NCI-H2227 (cell line): ENCODE results near the gene HPCAL4.

Experiments used
- DNase-seq: peaks from one replicate; lab custom pipeline; 2025; ENCODE audit not compliant: unreplicated experiment; lab: John Stamatoyannopoulos, UW

The HPCAL4 gene

DNA sequence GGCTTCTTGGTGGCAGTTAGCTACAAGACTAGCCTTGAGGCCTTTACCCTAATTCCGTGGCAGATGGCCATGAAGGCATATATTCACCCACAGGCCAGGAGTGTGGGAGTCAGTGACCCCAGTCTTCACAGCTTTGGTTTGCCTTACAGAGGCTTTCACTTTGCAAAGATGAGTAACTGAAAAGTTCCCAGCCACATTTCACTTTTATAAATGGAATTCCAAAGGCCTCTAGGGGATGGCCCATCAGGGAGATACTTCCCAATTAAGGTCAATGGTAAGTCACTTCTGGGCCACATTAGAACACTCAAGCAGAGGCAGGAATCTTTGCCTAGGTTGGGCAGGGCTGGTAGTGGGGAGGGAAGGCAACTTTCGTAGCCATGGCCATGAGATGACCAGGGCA, 38.7 kb downstream of the HPCAL4 start:
- no peak for DNase-seq

DNA sequence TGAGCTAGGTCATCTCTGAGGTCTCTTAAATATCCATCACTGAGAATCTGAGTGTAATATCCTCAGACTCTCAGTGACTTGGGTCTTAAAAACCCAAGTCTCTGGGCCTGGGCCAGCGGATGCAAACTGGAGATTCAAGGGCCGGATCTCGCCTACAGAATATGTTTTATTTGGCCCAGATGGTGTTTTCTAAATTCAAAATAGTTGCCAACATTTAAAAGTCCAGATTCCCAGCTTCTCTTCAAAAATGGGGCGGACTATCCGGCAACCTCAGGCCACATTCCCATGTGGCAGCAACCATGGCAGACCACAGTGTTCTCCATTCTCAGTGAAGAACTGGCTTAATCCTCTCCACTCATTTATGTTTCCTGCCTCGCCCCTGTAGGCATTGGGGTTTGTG, 39.1 kb downstream of the HPCAL4 start:
- DNase-seq, result no peak

- no peak for DNase-seq
Measured at GRCh38 chr1:39650431-39650830, 40.8 kb downstream of the HPCAL4 start.

DNA sequence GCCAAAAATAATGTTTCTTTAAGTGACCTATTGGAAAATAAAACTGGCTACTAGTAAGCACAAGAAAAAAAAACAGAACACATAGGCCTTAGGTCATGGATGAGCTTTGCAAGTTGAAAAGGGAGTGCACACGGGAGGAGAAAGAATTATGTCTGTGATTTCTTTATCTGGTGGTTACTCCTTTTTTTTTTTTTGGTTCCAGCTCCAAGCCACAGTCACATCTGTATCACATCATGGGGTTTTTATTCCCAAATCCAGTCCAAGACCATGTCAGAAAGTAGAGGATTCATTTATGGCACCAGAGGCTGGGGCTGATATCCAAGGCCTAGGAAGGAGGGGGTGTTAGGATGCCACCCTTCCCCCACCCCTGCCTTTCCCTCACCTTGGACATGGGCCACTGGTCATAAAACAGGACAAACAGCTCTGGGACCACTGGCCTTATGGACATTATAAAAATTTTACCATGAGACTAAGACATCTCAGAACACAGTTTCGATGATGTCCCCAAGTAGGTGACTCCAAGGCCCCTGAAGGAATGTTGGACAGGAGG, 41.5 kb downstream of the HPCAL4 start:
- no peak for DNase-seq

DNA sequence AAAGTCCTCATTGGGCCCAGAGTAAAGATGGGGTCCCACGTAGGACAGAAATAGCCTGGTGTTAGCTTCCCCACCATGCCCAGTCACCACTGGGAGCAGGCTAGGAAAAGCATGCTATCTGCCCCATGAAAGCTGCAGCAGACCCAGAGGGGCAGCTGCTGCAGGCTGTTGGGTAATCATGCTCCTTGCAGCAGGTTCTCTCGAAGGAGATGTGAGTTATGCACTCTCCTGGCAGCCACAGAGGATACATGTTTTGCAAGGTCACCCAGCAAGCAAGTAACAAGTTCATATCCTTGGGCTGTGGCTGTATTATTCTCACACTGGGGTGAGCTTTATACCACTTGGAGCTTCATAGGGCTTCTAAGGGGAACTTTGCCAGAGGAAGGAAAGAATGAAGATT, 42.7 kb downstream of the HPCAL4 start:
- DNase-seq, result no peak

DNA sequence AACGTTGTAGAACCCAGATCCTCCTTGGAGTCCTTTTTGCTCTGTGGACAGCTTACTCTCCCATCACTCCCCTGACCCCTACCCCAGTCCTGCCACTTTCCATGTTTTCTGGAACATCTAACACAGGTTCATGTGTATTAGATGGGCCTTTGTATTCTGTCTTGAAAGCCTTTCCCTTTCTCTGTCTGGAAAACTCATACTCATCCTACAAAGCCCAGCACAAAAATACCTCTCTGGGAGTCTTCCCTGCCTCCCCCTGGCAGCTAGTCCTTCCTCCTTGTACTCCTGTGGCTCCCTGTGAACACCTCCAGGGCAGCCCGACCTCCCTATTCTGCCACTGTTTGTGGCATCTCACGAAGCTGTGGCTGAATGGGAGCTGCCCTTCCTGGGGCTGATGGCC, 44.0 kb downstream of the HPCAL4 start:
- DNase-seq, result no peak

DNA sequence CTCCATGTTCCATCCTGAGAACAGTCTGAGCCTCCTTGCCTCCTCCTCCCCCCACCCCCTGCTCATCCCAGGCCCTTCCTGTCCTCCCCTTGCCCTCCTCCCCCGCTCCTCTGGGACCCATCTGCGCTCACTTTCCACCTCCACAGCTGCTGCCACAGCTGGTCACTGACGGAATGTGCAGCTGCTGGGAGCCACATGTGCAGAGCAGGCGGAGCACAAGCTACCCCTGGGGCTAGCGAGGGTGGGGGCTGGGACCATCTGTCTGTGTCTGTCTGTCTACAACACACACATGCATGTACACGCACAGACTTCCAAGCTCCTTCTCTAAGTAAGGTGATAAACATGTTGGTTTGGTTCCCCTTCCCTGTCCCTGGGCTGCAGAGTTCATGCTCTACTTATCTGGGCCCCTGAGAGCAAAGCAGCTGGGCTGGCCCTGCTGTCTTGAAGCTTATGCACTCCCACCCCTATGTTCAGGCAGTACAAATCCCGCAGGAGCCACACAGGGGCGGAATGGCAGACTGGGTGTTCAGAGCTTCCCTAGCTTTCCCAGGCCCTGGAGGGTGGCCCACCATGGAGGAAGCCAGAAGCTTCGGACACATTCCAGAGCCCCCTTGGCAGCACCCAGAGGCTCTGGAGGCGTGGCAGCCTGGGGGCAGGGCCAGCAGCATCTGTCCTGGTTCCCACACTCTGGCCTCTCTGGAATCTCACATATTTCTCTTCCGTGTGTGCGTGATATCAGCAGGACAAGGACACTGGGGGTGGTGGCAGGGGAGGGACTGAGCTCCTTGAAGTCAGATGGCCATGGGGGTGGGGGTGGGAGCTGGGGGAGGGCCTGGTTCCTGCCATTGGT, 44.8 kb downstream of the HPCAL4 start:
- peak; percentile 51 for DNase-seq

GRCh38 chr1:39645411-39646043, 45.7 kb downstream of the HPCAL4 start:
- DNase-seq, result no peak

GRCh38 chr1:39643705-39644104, 47.5 kb downstream of the HPCAL4 start:
- DNase-seq, result no peak

GRCh38 chr1:39642796-39643195, 48.4 kb downstream of the HPCAL4 start:
- DNase-seq, result no peak

- peak; percentile 81 for DNase-seq
Measured at GRCh38 chr1:39640861-39641260, 50.4 kb downstream of the HPCAL4 start.

- DNase-seq, result peak; percentile 69
Measured at GRCh38 chr1:39639305-39640130, 51.7 kb downstream of the HPCAL4 start, which contains the start of gene HEYL. Gene HEYL (minus strand): TSS chr1:39639643. CDS start chr1:39639625, 18 bp downstream.

GRCh38 chr1:39638965-39639304, 52.3 kb downstream of the HPCAL4 start:
- DNase-seq, result no peak

DNA sequence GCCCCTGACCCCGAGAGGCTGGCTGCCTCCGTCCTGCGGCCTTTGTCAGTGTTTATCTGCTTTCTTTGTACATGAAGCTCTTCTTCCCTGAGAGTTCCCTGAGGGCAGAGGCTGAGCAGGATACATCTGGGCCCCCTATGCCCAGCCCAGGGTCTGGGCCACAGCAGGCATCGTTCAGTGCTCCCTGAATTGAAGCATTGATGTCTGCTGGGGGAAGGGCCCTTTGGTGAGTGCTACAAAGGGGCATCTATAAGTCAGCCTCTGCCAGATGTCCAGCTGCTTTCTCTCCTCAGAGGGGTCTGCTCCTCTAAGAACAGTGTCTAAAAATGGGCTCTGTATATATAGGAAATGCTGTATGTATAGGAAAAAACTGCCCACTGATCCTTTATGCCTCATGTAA, 53.9 kb downstream of the HPCAL4 start:
- DNase-seq, result no peak

GRCh38 chr1:39635871-39636210, 55.4 kb downstream of the HPCAL4 start:
- DNase-seq, result no peak

DNA sequence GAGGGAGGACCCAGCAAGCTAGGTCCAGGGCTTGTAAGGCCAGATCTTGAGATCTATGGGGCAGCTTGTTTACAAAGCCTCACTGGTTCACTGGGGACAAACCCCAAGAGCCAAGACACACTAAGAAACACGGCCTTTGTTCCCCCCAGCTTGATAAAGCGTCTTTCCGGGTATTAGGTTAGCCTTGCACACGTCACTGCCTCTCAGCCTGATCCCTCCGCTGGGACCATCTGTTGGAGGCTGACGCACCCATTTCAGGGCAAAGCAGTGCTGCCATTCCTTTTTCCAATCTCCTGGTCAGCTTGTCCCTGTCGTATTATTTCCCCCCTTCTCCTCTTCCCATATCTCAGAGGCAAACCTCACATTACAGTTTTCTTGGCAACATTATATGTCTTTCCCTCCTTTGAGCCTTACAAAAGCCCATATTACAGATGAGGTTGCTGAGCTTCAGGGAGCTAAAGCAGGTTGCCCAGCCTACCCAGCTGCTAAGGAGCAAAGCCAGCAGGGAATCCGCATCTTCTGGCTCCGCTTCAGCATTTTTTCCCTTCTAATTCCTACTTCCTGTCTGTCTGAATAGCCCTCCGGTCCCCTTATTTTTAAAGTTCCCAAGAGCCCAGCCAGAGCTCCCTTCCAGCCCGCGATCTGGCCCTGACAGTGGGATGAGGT, 55.9 kb downstream of the HPCAL4 start:
- no peak for DNase-seq

GRCh38 chr1:39633422-39633821, 57.8 kb downstream of the HPCAL4 start:
- no peak for DNase-seq

DNA sequence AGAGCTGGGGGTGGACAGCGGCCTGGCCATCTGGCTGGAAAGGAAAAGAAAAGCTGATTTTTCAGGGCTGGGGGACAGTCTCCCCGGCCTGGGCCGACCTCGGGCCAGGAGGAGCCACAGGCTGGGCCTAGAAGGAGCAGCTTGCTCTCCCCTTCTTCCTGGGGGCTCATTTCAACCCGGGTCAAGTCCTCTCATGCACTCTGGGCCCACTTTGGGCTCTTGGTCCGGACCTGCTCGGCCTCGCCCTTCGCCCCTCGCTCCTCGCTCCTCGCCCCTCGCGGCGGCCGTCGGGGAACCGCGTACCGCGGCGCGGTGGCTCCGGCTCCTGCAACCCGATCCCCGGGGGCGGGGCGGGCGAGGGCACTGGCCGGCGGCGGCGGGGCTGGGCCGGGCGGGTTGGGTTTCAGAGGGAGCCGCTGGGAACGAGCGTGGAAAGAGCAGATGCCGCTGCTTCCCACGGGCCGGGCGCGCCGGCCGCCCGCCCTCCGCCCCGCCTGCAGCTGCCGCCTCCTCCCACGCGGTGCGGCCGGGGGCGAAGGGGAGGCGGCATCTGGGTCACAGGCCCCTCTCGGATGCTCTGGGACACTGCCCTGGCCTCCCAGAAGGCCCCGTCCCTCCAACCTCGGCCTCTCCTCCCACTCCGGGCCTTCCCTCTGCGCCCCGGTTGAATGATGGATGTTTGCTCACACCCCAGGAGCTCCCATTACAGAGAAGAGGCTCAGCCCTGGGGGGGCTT, 58.4 kb downstream of the HPCAL4 start:
- no peak for DNase-seq

DNA sequence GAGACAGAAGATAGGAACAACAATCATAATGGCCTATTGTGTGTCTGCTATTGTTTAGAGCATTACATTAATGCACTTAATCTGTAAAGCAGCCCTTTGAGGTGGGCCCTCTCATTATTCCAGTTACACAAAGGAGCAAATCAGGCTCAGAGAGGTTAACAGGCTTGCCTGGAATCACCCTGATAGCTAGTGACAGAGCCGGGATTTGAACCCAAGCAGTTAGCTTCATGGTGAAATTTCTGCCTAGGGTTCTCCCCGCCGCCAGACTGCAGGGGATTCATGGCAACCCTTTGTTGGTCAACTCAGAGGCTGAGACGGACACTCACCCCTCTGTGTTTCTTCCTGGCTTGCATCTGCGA, 58.9 kb downstream of the HPCAL4 start:
- no peak for DNase-seq
